GM12864 (cell line): Measurements from ENCODE around the gene HECTD4.
"Not testable (repeated sequence)": the region's sequence is repeated elsewhere in the genome, so short reads cannot be mapped to it uniquely, and the experiment has no call there.

ENCODE experiments used
- DNase-seq: peaks from one replicate; pipeline ENCODE4 v3.0.0-alpha.2; 2011; ENCODE audit warnings: low read depth
- H3K4me3 ChIP-seq: 2 replicates; pipeline ENCODE4 v1.5.1; 2011; ENCODE audit warnings: mild to moderate bottlenecking, low read depth, low read length, control low read depth
- CTCF ChIP-seq: IDR thresholded peaks from 2 replicates; pipeline ENCODE4 v1.5.1; 2011; ENCODE audit warnings: low read depth, mild to moderate bottlenecking, moderate library complexity, low read length, control low read depth, inconsistent platforms; ENCODE audit errors: missing control alignments

HECTD4 gene

GRCh38 chr12:112256780-112257179, 125.5 kb downstream of the HECTD4 start:
- no peak for TF ChIP-seq CTCF
- DNase-seq = no peak
- no peak overlapping the region for H3K4me3 ChIP-seq

- DNase-seq = no peak
- H3K4me3 ChIP-seq = no peak overlapping the region
- TF ChIP-seq CTCF = no peak
Measured at GRCh38 chr12:112252184-112252583, 130.0 kb downstream of the HECTD4 start.

GRCh38 chr12:112244902-112245301, 137.3 kb downstream of the HECTD4 start:
- not testable (repeated sequence) for H3K4me3 ChIP-seq, DNase-seq

DNA sequence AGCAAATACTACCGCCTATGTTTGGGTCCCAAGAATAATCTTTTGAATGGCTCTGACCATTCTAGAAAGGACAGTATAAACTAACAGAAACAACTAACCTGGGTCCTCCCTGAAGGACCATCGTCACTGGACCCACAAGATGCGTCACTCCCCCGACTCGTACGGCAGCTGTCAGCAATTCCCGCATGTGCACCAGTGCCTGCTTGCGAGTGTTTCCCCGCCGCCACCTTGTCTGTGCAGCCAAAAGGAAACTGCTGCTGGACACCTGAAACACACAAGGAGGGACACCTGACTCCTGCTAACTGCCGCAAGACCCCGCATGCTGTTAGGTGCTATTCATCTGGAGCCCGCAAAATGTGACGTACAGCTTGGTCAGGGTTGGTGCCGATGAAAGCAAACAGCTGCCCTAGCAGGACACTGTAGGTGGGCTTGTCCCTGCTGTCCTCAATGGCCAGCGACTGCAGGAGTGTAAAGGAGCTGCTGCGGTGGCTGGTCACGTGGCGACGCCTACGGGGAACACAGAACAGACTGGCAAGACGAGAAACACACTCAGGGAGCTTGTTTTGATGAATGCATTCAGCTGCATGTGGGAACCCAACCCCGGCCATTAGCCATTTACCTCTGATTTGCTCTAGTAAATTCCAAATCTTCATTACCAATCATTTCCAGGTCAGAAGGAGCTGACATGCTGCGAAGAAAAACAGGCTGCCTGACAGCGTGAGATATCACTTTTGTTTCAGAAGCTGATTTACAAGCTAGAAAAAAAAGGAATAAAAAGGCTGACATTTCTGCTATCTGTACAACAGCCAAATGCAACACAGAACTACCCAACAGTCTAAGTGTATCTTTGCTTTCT, 138.7 kb downstream of the HECTD4 start:
- no peak overlapping the region for H3K4me3 ChIP-seq
- DNase-seq = no peak
- no peak for TF ChIP-seq CTCF

DNA sequence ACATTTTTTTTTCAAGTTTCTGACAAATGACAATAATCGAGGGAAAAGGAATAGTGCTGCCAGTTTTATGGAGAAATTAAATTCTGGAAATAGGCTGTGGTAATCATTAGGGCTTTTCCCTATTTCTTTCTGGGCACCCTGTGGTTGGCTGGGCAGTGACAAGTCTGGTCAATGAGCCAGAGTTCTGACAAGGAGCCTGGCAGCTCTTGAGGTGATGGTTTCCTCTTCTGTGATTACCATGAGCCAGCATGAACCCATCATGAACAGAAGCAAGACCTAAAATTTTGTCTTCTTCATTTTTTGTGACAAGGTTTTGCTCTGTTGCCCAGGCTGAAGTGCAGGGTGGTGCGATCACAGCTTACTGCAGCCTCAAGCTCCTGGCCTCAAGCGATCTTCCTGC, 141.1 kb downstream of the HECTD4 start:
- no peak for DNase-seq
- H3K4me3 ChIP-seq = no peak overlapping the region
- no peak for TF ChIP-seq CTCF

DNA sequence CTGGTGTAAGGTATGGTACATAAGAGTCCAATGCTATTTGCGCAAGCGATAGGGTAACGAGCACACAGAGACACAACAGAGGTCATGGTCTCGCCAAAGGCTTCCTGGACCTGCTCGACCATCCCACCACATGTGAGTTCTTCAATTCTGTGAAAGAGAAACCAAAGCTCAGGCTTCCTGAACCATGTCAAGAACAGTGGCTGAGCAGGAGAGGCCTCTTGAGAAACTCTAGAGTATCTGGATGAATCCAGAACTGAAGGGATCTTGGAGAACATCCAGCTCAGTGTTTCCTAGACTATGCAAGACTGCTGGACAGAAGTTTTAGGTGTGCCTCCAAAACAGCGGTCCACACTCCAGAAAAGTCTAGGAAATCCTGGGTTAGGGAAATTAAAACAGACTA, 142.3 kb downstream of the HECTD4 start:
- no peak overlapping the region for H3K4me3 ChIP-seq
- no peak for TF ChIP-seq CTCF
- no peak for DNase-seq

- DNase-seq = no peak
- TF ChIP-seq CTCF = no peak
- H3K4me3 ChIP-seq = no peak overlapping the region
Measured at GRCh38 chr12:112239020-112239419, 143.2 kb downstream of the HECTD4 start.
